Activated CD8-positive, alpha-beta memory T cell treated with anti-CD3 and anti-CD28 coated beads, Interleukin-2, amount 10 ng/mL, durations not matched to agents 7 days and 5 days (primary cell): ENCODE measurements around the gene NR2F6. TPM values are rescaled to one million over a fixed set of nuclear protein-coding genes. Genes with fewer than 3 reads are reported as not detected.
A peak's percentile ranks its signal among the peaks of the same experiment; 100 is the strongest.

Experiments
- ATAC-seq: fragments of 150-1000 bp; cut with Tn5 transposase; one replicate; pipeline ENCODE4 v1.10.0; 2021; ENCODE audit warnings: moderate library complexity
- CTCF ChIA-PET: fragments of 350-600 bp; sonication (Branson Sonifier 250); formaldehyde crosslinking; loops from one replicate; lab custom pipeline; 2021; ENCODE audit warnings: antibody characterized with exemption; lab: Charles Lee
- DNase-seq: peaks from one replicate; pipeline ENCODE4 v3.0.0-alpha.2; 2020
- H3K27ac Mint-ChIP-seq: one replicate; pipeline ENCODE4 v1.8.0; 2021; ENCODE audit warnings: mild to moderate bottlenecking, mixed read lengths
- H3K27me3 Mint-ChIP-seq: one replicate; pipeline ENCODE4 v1.8.0; 2021; ENCODE audit warnings: mixed read lengths
- H3K36me3 Mint-ChIP-seq: one replicate; pipeline ENCODE4 v1.8.0; 2021; ENCODE audit warnings: mild to moderate bottlenecking, mixed read lengths
- H3K4me1 Mint-ChIP-seq: one replicate; pipeline ENCODE4 v1.8.0; 2021; ENCODE audit warnings: mixed read lengths
- H3K4me3 Mint-ChIP-seq: one replicate; pipeline ENCODE4 v1.8.0; 2021; ENCODE audit warnings: mild to moderate bottlenecking, moderate library complexity, mixed read lengths
- H3K9me3 Mint-ChIP-seq: one replicate; pipeline ENCODE4 v1.8.0; 2022; ENCODE audit warnings: low read depth, mixed read lengths
- total RNA-seq, 2 experiments: library from RNA; stranded (reverse); gene quantifications; one replicate each; pipeline ENCODE4 v1.2.3, GENCODE V29; 2021

NR2F6 gene
- 1 to 10 TPM; 2.7 to 4.7 TPM for total RNA-seq

DNA sequence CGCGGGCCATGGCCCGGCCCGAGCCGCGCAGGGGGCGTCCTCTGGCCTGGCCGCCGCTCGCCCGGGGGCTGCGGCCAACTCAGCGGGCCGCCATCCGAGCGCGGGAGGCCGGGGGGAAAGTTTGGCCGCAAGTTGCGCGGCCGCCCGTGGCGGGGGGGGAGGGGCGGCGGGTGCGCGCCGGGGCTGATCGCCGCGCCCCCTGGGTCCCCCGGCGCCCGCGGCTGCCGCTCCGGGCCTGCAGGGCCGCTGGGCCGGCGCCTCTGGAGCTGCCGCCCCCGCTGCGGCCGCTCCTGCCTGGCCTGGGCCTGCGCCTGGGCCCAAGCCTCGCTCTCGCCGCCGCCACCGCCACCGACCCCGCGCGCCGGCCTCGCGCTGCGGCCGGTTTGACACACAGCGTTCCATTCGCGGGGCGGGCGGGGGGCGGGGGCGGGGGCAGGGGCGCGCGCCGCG is at the start of gene NR2F6:
Gene NR2F6 (minus strand): TSS at position 385 of the 450 bp plus-strand sequence. CDS start 699 bp downstream, outside the sequence.
- Mint-ChIP-seq H3K27ac (peak within 1 kb of the TSS; percentile 54), H3K4me3 (peak within 1 kb of the TSS; percentile 74), H3K9me3 (no peaks in the 10 kb centered on the region), H3K4me1 (peaks cover 7% of the 10 kb centered on the region), H3K36me3 (no peaks in the 10 kb centered on the region), H3K27me3 (peaks cover 22% of the 10 kb centered on the region)
- DNase-seq (no peak), ATAC-seq (peak; percentile 4)
- CTCF ChIA-PET = no interaction called here

DNA sequence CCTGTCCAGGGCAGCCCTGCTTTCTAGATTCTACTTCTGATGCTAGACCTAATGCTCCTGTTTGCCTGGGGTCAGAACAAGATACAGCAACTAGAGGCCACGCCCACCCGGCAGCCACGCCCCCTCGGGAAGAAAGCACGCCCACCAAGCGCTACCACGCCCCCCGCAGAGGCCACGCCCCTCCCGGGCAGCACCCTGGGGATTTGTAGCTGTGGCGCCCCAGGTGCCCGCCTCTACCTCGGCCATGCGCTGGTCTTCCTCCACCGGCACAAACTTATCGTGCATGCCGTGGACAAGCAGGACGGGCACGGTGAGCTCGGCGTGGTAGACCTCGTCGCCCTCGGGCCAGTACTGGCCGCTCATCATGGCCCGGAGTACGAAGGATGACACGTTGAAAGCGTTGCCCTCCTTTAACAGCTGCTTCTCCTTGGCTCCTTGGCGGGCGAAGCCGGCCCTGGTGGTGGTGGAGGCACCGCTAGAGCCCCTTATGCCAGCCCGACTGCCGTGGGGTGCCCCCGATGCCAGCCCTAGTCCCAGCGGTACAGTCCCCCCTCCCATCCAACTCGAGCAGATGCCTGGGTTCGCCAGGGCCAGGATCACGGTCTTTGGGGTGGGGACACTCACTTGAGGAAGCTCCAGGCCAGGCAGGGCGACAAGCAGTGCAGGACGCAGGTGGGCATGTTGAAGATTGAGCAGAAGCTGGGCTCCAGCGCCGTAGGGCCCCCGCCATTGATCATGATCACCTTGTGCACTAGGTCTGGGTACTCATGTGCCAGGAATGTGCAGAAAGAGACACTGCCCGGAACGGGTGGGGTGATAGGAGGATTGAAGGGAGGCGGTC is 48.6 kb upstream of the NR2F6 start:
- peak; percentile 61 for DNase-seq
- H3K9me3 Mint-ChIP-seq = no peaks in the 10 kb centered on the region
- peaks cover 11% of the 10 kb centered on the region for H3K36me3 Mint-ChIP-seq
- no peak overlapping the region for H3K27ac Mint-ChIP-seq
- H3K4me3 Mint-ChIP-seq = no peak overlapping the region
- H3K4me1 Mint-ChIP-seq = peaks cover 14% of the 10 kb centered on the region
- no peak for ATAC-seq
- CTCF ChIA-PET = interaction anchor here (1.1 to 6.6 kb wide), 4 partner anchors 10 to 93 kb away, joined by 3 to 92 read pairs (median 14); partner anchors contain the start of gene MRPL34
- H3K27me3 Mint-ChIP-seq = peaks cover 3% of the 10 kb centered on the region

DNA sequence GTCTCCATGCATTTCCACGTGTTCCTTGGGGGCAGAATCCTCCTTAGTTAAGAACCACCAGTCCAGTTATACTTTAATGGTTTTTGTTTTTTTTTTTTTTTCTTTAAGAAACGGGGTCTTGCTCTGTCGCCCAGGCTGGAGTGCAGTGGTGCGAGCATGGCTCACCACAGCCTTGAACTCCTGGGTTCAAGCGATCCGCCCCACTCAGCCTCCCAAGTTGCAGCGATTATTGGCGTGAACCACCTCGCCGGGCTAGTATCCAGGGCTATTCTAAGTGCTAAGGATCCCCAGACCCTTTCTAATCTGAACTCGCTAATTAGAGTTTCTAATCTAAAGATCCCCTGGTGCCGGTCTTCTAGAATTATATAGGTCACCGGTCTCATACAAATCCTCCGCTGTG is 47.9 kb upstream of the NR2F6 start:
- Mint-ChIP-seq H3K4me1 (peaks cover 14% of the 10 kb centered on the region), H3K4me3 (no peak overlapping the region), H3K36me3 (peaks cover 8% of the 10 kb centered on the region), H3K27me3 (peaks cover 3% of the 10 kb centered on the region), H3K9me3 (no peaks in the 10 kb centered on the region), H3K27ac (no peak overlapping the region)
- CTCF ChIA-PET = interaction anchor here (0.7 to 6.6 kb wide), 16 partner anchors 8 to 281 kb away, joined by 3 to 92 read pairs (median 5); partner anchors contain the start of genes BST2, DDA1, MRPL34 and USHBP1
- no peak for DNase-seq
- no peak for ATAC-seq

DNA sequence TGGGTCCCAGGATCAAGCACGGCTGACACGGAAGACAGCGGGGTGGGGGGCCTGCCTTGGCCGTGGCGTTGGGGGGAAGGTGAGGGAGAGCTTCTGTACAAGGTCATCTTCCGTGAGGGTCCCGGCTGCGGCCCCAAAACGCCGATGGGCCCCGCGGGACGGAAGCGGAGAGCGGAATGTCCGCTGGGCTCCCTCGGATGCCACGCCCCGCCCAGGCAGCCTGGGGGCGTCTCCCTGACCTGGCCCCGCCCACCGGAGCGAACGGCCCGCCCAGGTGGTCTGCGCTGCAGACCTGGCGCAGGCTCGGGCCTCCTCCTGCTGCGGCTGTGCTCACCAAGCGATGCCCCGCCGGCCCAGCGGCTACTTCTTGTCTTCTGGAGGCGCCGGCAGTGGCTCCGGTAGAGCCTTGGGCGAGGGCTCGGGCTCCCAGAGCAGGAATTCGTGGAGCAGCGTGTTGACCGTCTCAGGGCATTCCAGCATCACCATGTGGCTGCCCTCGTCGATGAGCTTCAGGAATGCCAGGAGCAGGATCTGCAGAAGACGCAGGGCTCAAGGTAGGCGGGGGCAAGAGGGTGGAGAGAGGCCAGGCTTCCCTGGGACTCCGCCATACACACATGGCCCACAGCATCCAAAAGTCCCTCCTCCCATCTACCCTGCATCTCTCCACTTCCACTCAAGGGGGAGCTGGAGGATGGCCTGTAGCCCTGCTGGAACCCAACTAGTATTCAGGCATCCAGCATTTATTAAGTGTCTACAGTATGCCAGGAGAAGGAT is 46.8 kb upstream of the NR2F6 start:
- peak overlapping the region; percentile 81 for H3K4me3 Mint-ChIP-seq
- no peaks in the 10 kb centered on the region for H3K9me3 Mint-ChIP-seq
- peaks cover 14% of the 10 kb centered on the region for H3K4me1 Mint-ChIP-seq
- CTCF ChIA-PET = interaction anchor here (0.6 to 6.6 kb wide), 24 partner anchors 10 to 298 kb away, joined by 3 to 92 read pairs (median 5); partner anchors contain the start of genes ABHD8, BST2, DDA1 and MRPL34
- ATAC-seq = peak; percentile 95
- peaks cover 3% of the 10 kb centered on the region for H3K27me3 Mint-ChIP-seq
- peak; percentile 88 for DNase-seq
- H3K27ac Mint-ChIP-seq = peak overlapping the region; percentile 82
- H3K36me3 Mint-ChIP-seq = peaks cover 3% of the 10 kb centered on the region

DNA sequence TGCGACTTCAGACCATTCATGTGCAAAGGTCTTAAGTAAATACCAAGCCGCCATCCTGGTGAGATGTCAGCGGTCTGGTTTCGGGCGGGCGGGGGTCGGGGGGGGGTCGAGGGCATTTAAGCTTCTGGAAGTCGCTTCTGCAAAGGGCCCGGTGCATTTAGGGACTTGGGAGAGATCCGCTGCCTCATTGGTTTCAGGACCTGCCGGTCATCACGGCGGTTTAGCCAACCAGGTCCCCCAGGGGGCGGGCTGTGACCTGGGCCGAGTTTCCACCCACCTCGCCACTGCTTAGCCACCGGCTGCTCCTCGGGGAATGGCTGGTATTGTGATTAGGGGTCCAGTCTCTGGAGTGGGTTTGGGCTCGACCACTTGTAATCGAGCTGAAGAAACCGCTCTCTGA is 43.8 kb upstream of the NR2F6 start:
- peaks cover 3% of the 10 kb centered on the region for H3K27me3 Mint-ChIP-seq
- DNase-seq (peak; percentile 63), ATAC-seq (no peak)
- no peak overlapping the region for H3K4me3 Mint-ChIP-seq
- CTCF ChIA-PET = interaction anchor here (0.7 kb wide), 2 partner anchors 44 to 68 kb away, joined by 3 read pairs; no protein-coding TSS in a partner anchor
- H3K9me3 Mint-ChIP-seq = no peaks in the 10 kb centered on the region
- no peak overlapping the region for H3K27ac Mint-ChIP-seq
- peaks cover 5% of the 10 kb centered on the region for H3K36me3 Mint-ChIP-seq
- peaks cover 11% of the 10 kb centered on the region for H3K4me1 Mint-ChIP-seq

DNA sequence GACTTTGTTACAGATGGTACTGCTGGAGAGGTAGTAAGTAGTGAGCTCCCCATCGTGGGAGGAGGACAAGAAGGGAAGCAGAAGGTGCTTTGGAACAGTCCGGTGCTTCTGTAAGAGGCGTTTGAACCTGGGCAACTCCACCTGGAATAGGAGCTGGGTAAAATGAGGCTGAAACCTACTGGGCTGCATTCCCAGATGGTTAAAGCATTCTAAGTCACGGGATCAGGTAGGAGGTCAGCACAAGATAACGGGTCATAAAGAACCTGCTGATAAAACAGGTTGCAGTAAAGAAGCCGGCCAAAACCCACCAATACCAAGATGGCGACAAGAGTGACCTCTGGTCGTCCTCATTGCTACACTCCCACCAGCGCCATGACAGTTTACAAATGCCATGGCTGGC is 41.0 kb upstream of the NR2F6 start:
- Mint-ChIP-seq H3K36me3 (peaks cover 8% of the 10 kb centered on the region), H3K4me3 (no peak overlapping the region), H3K9me3 (no peaks in the 10 kb centered on the region), H3K27me3 (peaks cover 3% of the 10 kb centered on the region), H3K4me1 (peaks cover 8% of the 10 kb centered on the region), H3K27ac (no peak overlapping the region)
- ATAC-seq (no peak), DNase-seq (no peak)
- CTCF ChIA-PET = interaction anchor here (1.4 kb wide), 1 partner anchor 19 kb away, joined by 3 read pairs; the partner anchor contains the start of gene MRPL34

DNA sequence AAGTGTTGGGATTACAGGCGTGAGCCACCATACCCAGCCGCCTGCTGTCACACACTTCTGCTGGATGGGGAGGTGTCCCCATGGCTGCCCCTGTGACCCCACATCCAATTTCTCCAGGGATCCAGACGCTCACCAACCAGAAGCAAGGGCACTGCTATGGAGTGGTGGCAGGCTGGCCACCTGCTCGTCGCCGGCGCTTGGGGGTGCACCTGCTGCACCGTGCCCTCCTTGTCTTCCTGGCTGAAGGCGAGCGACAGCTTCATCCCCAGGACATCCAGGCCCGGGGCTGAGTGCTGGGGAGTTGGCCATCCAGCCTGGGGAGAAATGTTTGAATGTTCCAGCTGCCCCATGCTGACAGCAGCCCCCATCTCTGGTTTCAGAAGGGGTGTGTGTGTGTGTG is 40.5 kb upstream of the NR2F6 start:
- H3K9me3 Mint-ChIP-seq = no peaks in the 10 kb centered on the region
- H3K4me1 Mint-ChIP-seq = peaks cover 9% of the 10 kb centered on the region
- no peak for ATAC-seq
- CTCF ChIA-PET = interaction anchor here (7.6 kb wide), 1 partner anchor 24 kb away, joined by 132 read pairs; the partner anchor contains the start of genes BABAM1 and USHBP1
- peaks cover 3% of the 10 kb centered on the region for H3K27me3 Mint-ChIP-seq
- H3K36me3 Mint-ChIP-seq = peaks cover 8% of the 10 kb centered on the region
- no peak for DNase-seq
- no peak overlapping the region for H3K4me3 Mint-ChIP-seq
- H3K27ac Mint-ChIP-seq = no peak overlapping the region

DNA sequence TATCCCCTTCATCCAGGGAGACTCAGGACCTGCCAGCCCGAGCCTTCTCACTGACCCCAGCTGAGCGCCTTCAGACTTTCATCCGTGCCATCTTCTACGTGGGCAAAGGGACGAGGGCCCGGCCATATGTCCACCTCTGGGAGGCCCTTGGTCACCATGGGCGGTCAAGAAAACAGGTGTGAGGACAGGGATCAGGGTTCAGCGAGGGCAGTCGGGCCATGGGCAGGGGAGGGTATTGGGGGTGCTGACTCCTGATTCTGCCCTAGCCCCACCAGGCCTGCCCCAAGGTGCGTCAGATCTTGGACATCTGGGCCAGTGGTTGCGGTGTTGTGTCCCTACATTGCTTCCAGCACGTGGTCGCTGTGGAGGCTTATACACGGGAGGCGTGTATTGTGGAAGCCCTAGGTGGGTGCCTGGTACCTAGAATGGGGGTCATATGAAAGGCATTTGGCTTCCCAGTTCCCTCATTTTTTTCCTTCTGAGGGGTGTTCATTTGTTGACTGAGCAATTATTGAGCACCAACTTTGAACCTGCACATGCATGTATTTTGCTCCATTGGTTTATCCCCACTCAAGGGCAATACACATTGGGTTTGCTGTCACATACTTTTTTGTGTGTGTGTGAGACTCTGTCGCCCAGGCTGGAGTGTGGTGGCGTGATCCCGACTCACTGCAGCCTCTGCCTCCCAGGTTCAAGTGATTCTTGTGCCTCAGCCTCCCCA is 39.9 kb upstream of the NR2F6 start:
- CTCF ChIA-PET = interaction anchor here (7.6 kb wide), 1 partner anchor 23 kb away, joined by 132 read pairs; the partner anchor contains the start of genes BABAM1 and USHBP1
- Mint-ChIP-seq H3K4me1 (peaks cover 6% of the 10 kb centered on the region), H3K27ac (no peak overlapping the region), H3K27me3 (peaks cover 3% of the 10 kb centered on the region), H3K4me3 (no peak overlapping the region), H3K36me3 (peaks cover 8% of the 10 kb centered on the region), H3K9me3 (no peaks in the 10 kb centered on the region)
- DNase-seq (no peak), ATAC-seq (no peak)

DNA sequence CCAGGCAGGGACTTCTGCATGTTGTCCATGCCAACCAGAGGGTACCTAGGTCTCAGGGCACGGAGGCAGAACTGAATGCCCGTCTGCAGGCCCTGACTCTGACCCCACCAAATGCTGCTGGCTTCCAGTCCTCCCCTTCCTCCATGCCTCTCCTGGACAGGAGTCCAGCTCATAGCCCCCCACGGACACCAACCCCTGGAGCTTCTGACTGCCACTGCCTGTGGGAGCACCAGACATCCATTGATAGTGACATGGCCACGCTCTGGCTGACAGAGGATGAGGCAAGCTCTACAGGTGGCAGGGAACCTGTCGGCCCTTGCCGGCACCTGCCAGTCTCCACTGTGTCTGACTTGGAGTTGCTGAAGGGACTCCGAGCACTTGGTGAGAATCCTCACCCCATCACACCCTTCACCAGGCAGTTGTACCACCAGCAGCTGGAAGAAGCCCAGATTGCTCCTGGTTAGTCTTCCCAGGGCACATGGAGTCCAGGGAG is 37.8 kb upstream of the NR2F6 start:
- peaks cover 8% of the 10 kb centered on the region for H3K36me3 Mint-ChIP-seq
- H3K9me3 Mint-ChIP-seq = no peaks in the 10 kb centered on the region
- ATAC-seq (no peak), DNase-seq (no peak)
- no peaks in the 10 kb centered on the region for H3K27me3 Mint-ChIP-seq
- H3K27ac Mint-ChIP-seq = no peak overlapping the region
- CTCF ChIA-PET = interaction anchor here (0.6 to 7.6 kb wide), 12 partner anchors 7 to 1464 kb away, joined by 3 to 132 read pairs (median 6); partner anchors contain the start of genes ABHD8, ANO8, BABAM1 and DDA1
- H3K4me3 Mint-ChIP-seq = no peak overlapping the region
- peaks cover 6% of the 10 kb centered on the region for H3K4me1 Mint-ChIP-seq

DNA sequence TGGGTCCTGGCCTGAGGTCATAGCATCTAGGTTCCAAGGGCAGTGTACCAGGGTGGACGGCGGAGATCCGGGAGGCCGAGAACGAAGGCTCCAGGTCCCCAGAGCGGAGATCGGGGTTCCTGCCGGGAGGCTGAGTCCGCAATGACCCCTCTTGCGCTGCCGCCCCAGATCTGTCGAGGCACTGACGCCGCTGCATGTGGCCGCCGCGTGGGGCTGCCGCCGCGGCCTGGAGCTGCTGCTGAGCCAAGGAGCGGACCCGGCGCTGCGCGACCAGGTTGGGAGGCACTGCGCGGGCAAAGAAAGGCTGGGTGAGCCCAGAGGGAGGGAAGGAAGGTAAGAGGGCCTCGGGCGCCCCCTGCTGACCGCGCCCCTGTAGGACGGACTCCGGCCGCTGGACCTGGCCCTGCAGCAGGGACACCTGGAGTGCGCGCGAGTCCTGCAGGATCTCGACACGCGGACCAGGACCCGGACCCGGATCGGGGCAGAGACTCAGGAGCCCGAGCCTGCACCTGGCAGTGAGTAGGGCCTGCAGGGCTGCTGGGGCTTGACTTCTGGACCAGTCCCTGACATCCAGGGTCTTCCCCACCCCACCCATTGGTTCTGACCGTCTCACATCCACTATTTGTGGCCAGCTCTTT is 36.9 kb upstream of the NR2F6 start:
- no peaks in the 10 kb centered on the region for H3K27me3 Mint-ChIP-seq

DNA sequence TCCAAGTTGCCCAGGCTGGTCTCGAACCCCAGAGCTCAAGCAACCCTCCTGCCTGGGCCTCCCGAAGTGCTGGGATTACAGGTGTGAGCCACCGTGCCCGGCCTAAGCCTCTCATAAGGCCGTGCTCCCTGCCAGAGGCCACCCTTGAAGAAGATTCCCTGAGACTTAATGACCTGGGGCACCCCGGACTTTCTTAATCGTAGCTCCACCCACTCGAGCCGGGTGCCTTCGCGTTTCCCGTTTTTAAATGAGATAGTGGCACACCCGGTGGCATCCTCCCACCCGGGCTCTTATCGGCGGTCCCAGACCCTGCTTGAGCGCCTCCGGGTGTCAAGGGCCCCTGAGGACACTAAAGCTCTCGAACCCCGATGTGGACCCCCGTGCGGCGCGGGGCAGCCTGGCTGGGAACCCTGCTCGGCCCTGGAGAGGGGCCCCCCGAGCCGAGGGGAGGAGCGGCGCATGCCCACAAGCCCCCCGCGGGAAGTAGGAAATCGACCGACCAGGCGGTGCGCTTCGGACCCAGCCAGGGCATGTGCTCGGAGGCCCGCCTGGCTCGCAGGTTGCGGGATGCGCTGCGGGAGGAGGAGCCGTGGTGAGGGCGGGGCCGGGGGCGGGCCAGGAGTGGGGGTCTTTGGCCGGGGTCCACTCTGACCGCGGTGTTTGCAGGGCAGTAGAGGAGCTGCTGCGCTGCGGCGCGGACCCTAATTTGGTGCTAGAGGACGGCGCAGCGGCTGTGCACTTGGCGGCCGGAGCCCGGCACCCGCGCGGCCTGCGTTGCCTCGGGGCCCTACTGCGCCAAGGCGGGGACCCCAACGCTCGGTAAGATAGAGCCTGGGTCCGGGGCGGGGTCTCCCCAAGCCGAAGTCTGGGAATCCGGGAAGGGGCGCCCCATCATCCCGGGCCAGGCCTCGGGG is 35.9 kb upstream of the NR2F6 start, which contains the start of gene ANKLE1:
Gene ANKLE1 (plus strand): TSS at position 511 of the 914 bp plus-strand sequence. CDS start 20 bp downstream, at position 531.
- DNase-seq (peak; percentile 60), ATAC-seq (peak; percentile 56)
- Mint-ChIP-seq H3K27me3 (no peaks in the 10 kb centered on the region), H3K9me3 (no peaks in the 10 kb centered on the region), H3K36me3 (peaks cover 14% of the 10 kb centered on the region), H3K27ac (peak within 1 kb of the TSS; percentile 72), H3K4me3 (peak within 1 kb of the TSS; percentile 79), H3K4me1 (peaks cover 6% of the 10 kb centered on the region)
- CTCF ChIA-PET = interaction anchor here (0.6 to 7.6 kb wide), 21 partner anchors 9 to 741 kb away, joined by 3 to 132 read pairs (median 4); partner anchors contain the start of genes ABHD8, BABAM1, USE1 and USHBP1

More for the DNA sequence above, 36.9 kb upstream of the NR2F6 start:
- DNase-seq (peak; percentile 87), ATAC-seq (peak; percentile 90)
- H3K4me1 Mint-ChIP-seq = peaks cover 6% of the 10 kb centered on the region
- no peaks in the 10 kb centered on the region for H3K9me3 Mint-ChIP-seq
- CTCF ChIA-PET = interaction anchor here (0.6 to 7.6 kb wide), 19 partner anchors 8 to 510 kb away, joined by 3 to 132 read pairs (median 5); partner anchors contain the start of genes ABHD8, ANO8, BABAM1 and MRPL34
- peak overlapping the region; percentile 72 for H3K27ac Mint-ChIP-seq
- H3K36me3 Mint-ChIP-seq = peaks cover 8% of the 10 kb centered on the region
- H3K4me3 Mint-ChIP-seq = peak overlapping the region; percentile 79
